ENCODE measurements around the gene SLC22A14.

DNA sequence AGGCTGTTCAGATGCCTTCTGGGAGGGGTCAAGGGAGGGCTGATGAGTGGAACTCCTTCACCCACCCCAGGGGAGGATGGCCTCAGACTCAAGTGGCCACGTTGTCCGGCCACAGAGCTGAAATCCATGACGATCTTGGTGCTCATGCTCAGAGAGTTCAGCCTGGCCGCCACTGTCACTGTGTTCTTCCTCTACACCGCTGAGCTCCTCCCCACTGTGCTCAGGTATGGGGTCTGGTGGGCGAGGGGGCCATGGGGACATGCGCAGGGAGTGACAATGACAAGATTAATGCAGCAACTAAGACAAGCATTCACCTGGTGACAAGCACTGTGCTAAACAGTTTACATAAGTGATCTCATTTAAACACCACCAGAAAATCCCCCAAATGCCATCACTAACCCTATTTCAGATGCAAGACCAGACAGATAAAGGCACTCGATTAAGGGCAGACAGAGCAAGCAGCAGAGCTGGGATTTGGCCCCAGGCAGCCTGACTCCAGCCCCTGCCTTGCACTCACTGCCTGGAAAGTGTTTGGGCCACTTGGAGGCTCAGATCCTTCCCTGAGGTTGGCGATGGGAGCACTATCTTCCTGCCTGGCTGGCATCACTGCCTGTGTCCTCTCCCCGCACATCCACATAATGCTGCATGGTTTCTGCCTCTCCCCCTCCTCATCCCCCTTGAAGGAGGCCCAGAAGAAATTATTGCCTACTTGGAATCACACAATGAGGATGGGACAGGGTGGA lies 33.6 kb downstream of the SLC22A14 start:
- TF ChIP-seq YY1 (IDR thresholded peaks at IDR 0.05) (no peak), REST (IDR thresholded peaks at IDR 0.05) (no peak), ZBTB33 (IDR thresholded peaks at IDR 0.05) (no peak), TAF1 (conservative IDR thresholded peaks at IDR 0.05) (no peak), MAX (IDR thresholded peaks at IDR 0.05) (no peak)
- TF ChIP-seq, protein P1, sequence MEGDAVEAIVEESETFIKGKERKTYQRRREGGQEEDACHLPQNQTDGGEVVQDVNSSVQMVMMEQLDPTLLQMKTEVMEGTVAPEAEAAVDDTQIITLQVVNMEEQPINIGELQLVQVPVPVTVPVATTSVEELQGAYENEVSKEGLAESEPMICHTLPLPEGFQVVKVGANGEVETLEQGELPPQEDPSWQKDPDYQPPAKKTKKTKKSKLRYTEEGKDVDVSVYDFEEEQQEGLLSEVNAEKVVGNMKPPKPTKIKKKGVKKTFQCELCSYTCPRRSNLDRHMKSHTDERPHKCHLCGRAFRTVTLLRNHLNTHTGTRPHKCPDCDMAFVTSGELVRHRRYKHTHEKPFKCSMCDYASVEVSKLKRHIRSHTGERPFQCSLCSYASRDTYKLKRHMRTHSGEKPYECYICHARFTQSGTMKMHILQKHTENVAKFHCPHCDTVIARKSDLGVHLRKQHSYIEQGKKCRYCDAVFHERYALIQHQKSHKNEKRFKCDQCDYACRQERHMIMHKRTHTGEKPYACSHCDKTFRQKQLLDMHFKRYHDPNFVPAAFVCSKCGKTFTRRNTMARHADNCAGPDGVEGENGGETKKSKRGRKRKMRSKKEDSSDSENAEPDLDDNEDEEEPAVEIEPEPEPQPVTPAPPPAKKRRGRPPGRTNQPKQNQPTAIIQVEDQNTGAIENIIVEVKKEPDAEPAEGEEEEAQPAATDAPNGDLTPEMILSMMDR (IDR thresholded peaks at IDR 0.05; ENCODE audit: low read depth, low read length, missing input control), result no peak
- TF ChIP-seq, protein P2, sequence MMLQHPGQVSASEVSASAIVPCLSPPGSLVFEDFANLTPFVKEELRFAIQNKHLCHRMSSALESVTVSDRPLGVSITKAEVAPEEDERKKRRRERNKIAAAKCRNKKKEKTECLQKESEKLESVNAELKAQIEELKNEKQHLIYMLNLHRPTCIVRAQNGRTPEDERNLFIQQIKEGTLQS (IDR thresholded peaks at IDR 0.05), result no peak

Data from liver (tissue), 3 donors.